GM18520 (cell line): ENCODE measurements around the gene CEP44.
"Not testable (repeated sequence)": the region's sequence is repeated elsewhere in the genome, so short reads cannot be mapped to it uniquely, and the experiment has no call there.

Experiments
- ATAC-seq: cut with Tn5 transposase; IDR thresholded peaks from one replicate; pipeline ENCODE4 v1.9.1; 2021; ENCODE audit not compliant: unreplicated experiment

CEP44 gene

GRCh38 chr4:174283507-174284471, at the start of gene CEP44, which contains the start of gene FBXO8:
Gene CEP44, plus strand, starts transcription at chr4:174283911. Its CDS starts 15,211 bp downstream, at chr4:174299122.
Gene FBXO8, minus strand, starts transcription at chr4:174283667. Its CDS starts 20,575 bp downstream, at chr4:174263092.
- ATAC-seq, result peak; percentile 31

GRCh38 chr4:174236359-174236758, 47.4 kb upstream of the CEP44 start:
- ATAC-seq, result no peak

GRCh38 chr4:174241162-174241561, 42.5 kb upstream of the CEP44 start:
- no peak for ATAC-seq

GRCh38 chr4:174244441-174244840, 39.3 kb upstream of the CEP44 start:
- ATAC-seq, result peak; percentile 43

GRCh38 chr4:174245714-174246113, 38.0 kb upstream of the CEP44 start:
- no peak for ATAC-seq

- ATAC-seq, result no peak
These were observed 35.3 kb upstream of the CEP44 start for GRCh38 chr4:174248407-174248806.

- ATAC-seq, result no peak
These were observed 31.3 kb upstream of the CEP44 start for GRCh38 chr4:174252412-174252811.

GRCh38 chr4:174254613-174255012, 29.1 kb upstream of the CEP44 start:
- ATAC-seq, result no peak

GRCh38 chr4:174255374-174255773, 28.3 kb upstream of the CEP44 start:
- no peak for ATAC-seq

- ATAC-seq, result no peak
These were observed 27.9 kb upstream of the CEP44 start for GRCh38 chr4:174255786-174256185.

- no peak for ATAC-seq
These were observed 27.4 kb upstream of the CEP44 start for GRCh38 chr4:174256277-174256713.

- ATAC-seq, result no peak
These were observed 24.1 kb upstream of the CEP44 start for GRCh38 chr4:174259580-174259979.

- no peak for ATAC-seq
These were observed 23.6 kb upstream of the CEP44 start for GRCh38 chr4:174260099-174260498.

- ATAC-seq, result not testable (repeated sequence)
These were observed 22.3 kb upstream of the CEP44 start for GRCh38 chr4:174261432-174261831.

GRCh38 chr4:174262624-174263444, 20.9 kb upstream of the CEP44 start:
- no peak for ATAC-seq

- ATAC-seq, result no peak
These were observed 20.3 kb upstream of the CEP44 start for GRCh38 chr4:174263445-174263736.

GRCh38 chr4:174265916-174266315, 17.8 kb upstream of the CEP44 start:
- no peak for ATAC-seq

GRCh38 chr4:174266416-174266815, 17.3 kb upstream of the CEP44 start:
- ATAC-seq, result no peak

- ATAC-seq, result no peak
These were observed 9.8 kb upstream of the CEP44 start for GRCh38 chr4:174273930-174274329.

GRCh38 chr4:174274436-174274835, 9.3 kb upstream of the CEP44 start:
- no peak for ATAC-seq

- no peak for ATAC-seq
These were observed 8.6 kb upstream of the CEP44 start for GRCh38 chr4:174275101-174275500.

GRCh38 chr4:174277433-174277832, 6.3 kb upstream of the CEP44 start:
- no peak for ATAC-seq
